HepG2 (cell line): ENCODE data around the gene CACNA1C. TPM values are rescaled to one million over a fixed set of nuclear protein-coding genes. Genes with fewer than 3 reads are reported as not detected.

Experiments used
- AHDC1 ChIP-seq: sonication (generic); formaldehyde crosslinking; IDR thresholded peaks from 2 replicates; pipeline ENCODE4 v1.5.1; 2020; ENCODE audit warnings: mild to moderate bottlenecking, missing genetic modification reagents, borderline replicate concordance
- CBX5 ChIP-seq: sonication (generic); formaldehyde crosslinking; IDR thresholded peaks from 2 replicates; pipeline ENCODE4 v1.4.0; 2020; ENCODE audit warnings: missing genetic modification reagents, borderline replicate concordance
- ETV5 ChIP-seq: IDR thresholded peaks from 2 replicates; pipeline ENCODE4 v1.6.1; 2018; ENCODE audit warnings: missing biosample characterization, missing genetic modification reagents, inconsistent platforms, borderline replicate concordance
- KDM5B ChIP-seq: sonication (generic); formaldehyde crosslinking; IDR thresholded peaks from 2 replicates; pipeline ENCODE4 v1.4.0; 2020; ENCODE audit warnings: missing genetic modification reagents, mild to moderate bottlenecking, borderline replicate concordance
- MAFF ChIP-seq: IDR thresholded peaks from 2 replicates; pipeline ENCODE4 v1.6.1; 2011; ENCODE audit warnings: low read depth, low read length, improper control_type of control experiment
- MLX ChIP-seq: IDR thresholded peaks from 2 replicates; pipeline ENCODE4 v1.6.1; 2016
- MXI1 ChIP-seq: IDR thresholded peaks from 3 replicates; pipeline ENCODE4 v1.6.1; 2012; ENCODE audit warnings: low read depth, low read length, inconsistent platforms, borderline replicate concordance
- NCOA2 ChIP-seq: sonication (generic); formaldehyde crosslinking; IDR thresholded peaks from 2 replicates; pipeline ENCODE4 v1.8.0; 2022; ENCODE audit warnings: inconsistent platforms
- NCOA5 ChIP-seq: sonication (generic); formaldehyde crosslinking; IDR thresholded peaks from 2 replicates; pipeline ENCODE4 v1.4.0; 2020; ENCODE audit warnings: missing genetic modification reagents
- SIX1 ChIP-seq: sonication (generic); formaldehyde crosslinking; IDR thresholded peaks from 2 replicates; pipeline ENCODE4 v1.4.0; 2020; ENCODE audit warnings: missing genetic modification reagents, borderline replicate concordance
- WIZ ChIP-seq: sonication (generic); formaldehyde crosslinking; IDR thresholded peaks from 2 replicates; pipeline ENCODE4 v1.5.1; 2020; ENCODE audit warnings: mild to moderate bottlenecking, missing genetic modification reagents
- ZMAT5 ChIP-seq: sonication (generic); formaldehyde crosslinking; IDR thresholded peaks from 2 replicates; pipeline ENCODE4 v1.5.0; 2020; ENCODE audit warnings: mild to moderate bottlenecking, low read depth, missing genetic modification reagents, borderline replicate concordance
- ZNF143 ChIP-seq: sonication (generic); formaldehyde crosslinking; IDR thresholded peaks from 2 replicates; pipeline ENCODE4 v1.4.0; 2020; ENCODE audit warnings: missing genetic modification reagents
- ZNF274 ChIP-seq: sonication (generic); formaldehyde crosslinking; IDR thresholded peaks from 2 replicates; pipeline ENCODE4 v1.5.1; 2020; ENCODE audit warnings: mild to moderate bottlenecking, missing genetic modification reagents
- ZNF589 ChIP-seq: sonication (generic); formaldehyde crosslinking; conservative IDR thresholded peaks from 2 replicates; pipeline ENCODE4 v1.8.0; 2022; ENCODE audit warnings: mild to moderate bottlenecking, moderate library complexity, missing genetic modification reagents
- ZNF629 ChIP-seq: sonication (generic); formaldehyde crosslinking; conservative IDR thresholded peaks from 2 replicates; pipeline ENCODE4 v1.5.0; 2020; ENCODE audit warnings: missing genetic modification reagents
- ZNF746 ChIP-seq: sonication (generic); formaldehyde crosslinking; IDR thresholded peaks from 2 replicates; pipeline ENCODE4 v1.8.0; 2022; ENCODE audit warnings: mild to moderate bottlenecking, missing genetic modification reagents
- ZSCAN9 ChIP-seq: IDR thresholded peaks from 2 replicates; pipeline ENCODE4 v1.6.1; 2016; ENCODE audit warnings: borderline replicate concordance
- ZXDC ChIP-seq: sonication (generic); formaldehyde crosslinking; IDR thresholded peaks from 2 replicates; pipeline ENCODE4 v1.5.0; 2020; ENCODE audit warnings: mild to moderate bottlenecking, missing genetic modification reagents
- polyA plus RNA-seq, 8 experiments: library from polyadenylated mRNA; depleted of rRNA in 3 of 8; stranded (reverse) in 7 of 8; unstranded in 1 of 8; fragments of >200 nt; fragmentation: Illumina TruSeq in 4 of 8; extraction: Trizol in 4 of 8; gene quantifications; 2 replicates each; pipeline versions ENCODE4 v1.2.1 to v1.2.3, GENCODE V29; 2011 to 2016; ENCODE audit warnings: low read depth in 4 of 8, missing spikeins in 1 of 8, mixed read lengths in 1 of 8; ENCODE audit not compliant: insufficient read depth in 1 of 8
- total RNA-seq, 5 experiments: library from RNA; depleted of rRNA; stranded (reverse); fragments of >200 nt; fragmentation: Illumina TruSeq; extraction: Trizol; gene quantifications; 2 replicates each; pipeline ENCODE4 v1.2.3, GENCODE V29; 2016; ENCODE audit warnings: low read depth in 1 of 5

The CACNA1C gene
- total and polyA plus RNA-seq, 2 of the 13 experiments (the other 11 are each of a cell fraction or from before 2014, with no cell fraction given): not detected

GRCh38 chr12:2248087-2248900 is 195.5 kb downstream of the CACNA1C start (continued):
- TF ChIP-seq ZNF589 (no peak), NCOA5 (CRISPR knock-in tag) (no peak), ZNF143 (CRISPR knock-in tag) (peak; percentile 82), AHDC1 (CRISPR knock-in tag) (peak; percentile 94), MAFF (no peak), ZSCAN9 (CRISPR knock-in tag) (peak; percentile 65; the same call in 1 of the 2 replicates), NCOA2 (CRISPR knock-in tag) (peak; percentile 90), ZNF629 (CRISPR knock-in tag) (0 out of 2 replicates have a peak, but pooled peaks have one; percentile 15), WIZ (CRISPR knock-in tag) (0 out of 2 replicates have a peak, but pooled peaks have one; percentile 18), MXI1 (peak; percentile 39; the same call in 1 of the 3 replicates), SIX1 (CRISPR knock-in tag) (peak; percentile 84; the same call in 1 of the 2 replicates), KDM5B (CRISPR knock-in tag) (peak; percentile 7; the same call in 1 of the 2 replicates), ZNF274 (CRISPR knock-in tag) (peak; percentile 62; the same call in 1 of the 2 replicates), ZMAT5 (no peak), ZNF746 (CRISPR knock-in tag) (0 out of 2 replicates have a peak, but pooled peaks have one; percentile 41), MLX (peak; percentile 99), ETV5 (CRISPR knock-in tag) (peak; percentile 97), ZXDC (CRISPR knock-in tag) (no peak), CBX5 (CRISPR knock-in tag) (peak; percentile 58; the same call in 1 of the 2 replicates)
